ENCODE measurements around the gene SLC7A1. TPM values are rescaled to one million over a fixed set of nuclear protein-coding genes. Genes with fewer than 3 reads are reported as not detected.
A peak's percentile ranks its signal among the peaks of the same experiment; 100 is the strongest.

SLC7A1 gene
- total and polyA plus RNA-seq, 8 donors: 5.2 to 143 (median 32.9) TPM

DNA sequence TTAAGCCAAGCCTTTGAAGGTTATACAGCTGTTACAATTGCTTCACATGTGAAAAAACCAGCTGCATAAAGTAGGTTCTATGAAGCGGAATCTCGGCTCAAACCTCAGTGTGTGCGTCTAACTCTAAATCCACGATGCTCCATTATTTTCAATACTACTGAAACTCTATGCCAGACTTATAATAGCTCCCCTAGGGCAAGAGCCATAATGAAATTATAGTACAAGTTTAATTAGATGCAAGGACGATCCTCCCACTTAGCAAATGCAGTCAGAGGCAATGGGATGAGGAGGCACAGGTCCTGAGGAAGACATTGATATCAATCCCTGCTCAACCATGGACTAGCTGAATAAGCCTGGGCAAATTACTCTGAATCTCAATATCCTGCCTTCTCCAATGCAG is 31.1 kb downstream of the SLC7A1 start:
- Histone ChIP-seq H3K36me3 (no peaks in the 10 kb centered on the region), H3K4me1 (peaks cover 9 to 16% (median 11%) of the 10 kb centered on the region in 3 donors), H3K27me3 (no peaks in the 10 kb centered on the region), H3K27ac (no peak overlapping the region), H3K4me3 (no peak overlapping the region), H3K9me3 (no peaks in the 10 kb centered on the region)
- DNase-seq (no peak), FAIRE-seq (no peak), ATAC-seq (peak in 2 of 4 donors; percentile 16 to 37)
- intact Hi-C loops (cut with DNase I): no loop called here
- TF ChIP-seq, protein P1, sequence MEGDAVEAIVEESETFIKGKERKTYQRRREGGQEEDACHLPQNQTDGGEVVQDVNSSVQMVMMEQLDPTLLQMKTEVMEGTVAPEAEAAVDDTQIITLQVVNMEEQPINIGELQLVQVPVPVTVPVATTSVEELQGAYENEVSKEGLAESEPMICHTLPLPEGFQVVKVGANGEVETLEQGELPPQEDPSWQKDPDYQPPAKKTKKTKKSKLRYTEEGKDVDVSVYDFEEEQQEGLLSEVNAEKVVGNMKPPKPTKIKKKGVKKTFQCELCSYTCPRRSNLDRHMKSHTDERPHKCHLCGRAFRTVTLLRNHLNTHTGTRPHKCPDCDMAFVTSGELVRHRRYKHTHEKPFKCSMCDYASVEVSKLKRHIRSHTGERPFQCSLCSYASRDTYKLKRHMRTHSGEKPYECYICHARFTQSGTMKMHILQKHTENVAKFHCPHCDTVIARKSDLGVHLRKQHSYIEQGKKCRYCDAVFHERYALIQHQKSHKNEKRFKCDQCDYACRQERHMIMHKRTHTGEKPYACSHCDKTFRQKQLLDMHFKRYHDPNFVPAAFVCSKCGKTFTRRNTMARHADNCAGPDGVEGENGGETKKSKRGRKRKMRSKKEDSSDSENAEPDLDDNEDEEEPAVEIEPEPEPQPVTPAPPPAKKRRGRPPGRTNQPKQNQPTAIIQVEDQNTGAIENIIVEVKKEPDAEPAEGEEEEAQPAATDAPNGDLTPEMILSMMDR (IDR thresholded peaks at IDR 0.05): no peak
- WGBS, 2 donors: 49 to 58% methylated on average over 5 of the region's 5 CpGs

DNA sequence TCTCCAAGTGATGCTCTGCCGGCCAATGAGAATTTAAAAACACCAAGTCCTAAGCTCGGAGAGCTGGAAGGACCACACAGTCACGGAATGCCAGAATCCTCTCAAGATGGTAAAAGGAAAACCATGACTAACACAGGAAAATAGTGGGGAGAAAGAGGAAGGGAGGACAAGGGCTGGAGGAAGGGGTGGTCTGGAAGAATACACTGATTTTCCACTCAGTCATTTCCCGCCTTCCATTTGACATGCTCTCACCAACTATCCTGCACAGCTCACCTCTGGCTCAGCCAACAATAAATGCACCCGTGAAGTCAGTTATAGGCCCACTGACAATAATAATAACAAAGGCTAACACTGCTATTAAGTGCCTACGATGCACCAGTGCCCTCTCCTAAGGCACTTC is 31.5 kb downstream of the SLC7A1 start:
- intact Hi-C loops (cut with DNase I): no loop called here
- Histone ChIP-seq H3K27me3 (no peaks in the 10 kb centered on the region), H3K27ac (no peak overlapping the region), H3K36me3 (no peaks in the 10 kb centered on the region), H3K4me3 (no peak overlapping the region), H3K9me3 (no peaks in the 10 kb centered on the region), H3K4me1 (peaks cover 5 to 16% (median 8%) of the 10 kb centered on the region in 3 donors)
- 71 to 76% methylated on average over 6 of the region's 6 CpGs for WGBS, 2 donors
- TF ChIP-seq, protein P1 (IDR thresholded peaks at IDR 0.05): no peak
- DNase-seq (no peak), FAIRE-seq (no peak), ATAC-seq (no peak)

DNA sequence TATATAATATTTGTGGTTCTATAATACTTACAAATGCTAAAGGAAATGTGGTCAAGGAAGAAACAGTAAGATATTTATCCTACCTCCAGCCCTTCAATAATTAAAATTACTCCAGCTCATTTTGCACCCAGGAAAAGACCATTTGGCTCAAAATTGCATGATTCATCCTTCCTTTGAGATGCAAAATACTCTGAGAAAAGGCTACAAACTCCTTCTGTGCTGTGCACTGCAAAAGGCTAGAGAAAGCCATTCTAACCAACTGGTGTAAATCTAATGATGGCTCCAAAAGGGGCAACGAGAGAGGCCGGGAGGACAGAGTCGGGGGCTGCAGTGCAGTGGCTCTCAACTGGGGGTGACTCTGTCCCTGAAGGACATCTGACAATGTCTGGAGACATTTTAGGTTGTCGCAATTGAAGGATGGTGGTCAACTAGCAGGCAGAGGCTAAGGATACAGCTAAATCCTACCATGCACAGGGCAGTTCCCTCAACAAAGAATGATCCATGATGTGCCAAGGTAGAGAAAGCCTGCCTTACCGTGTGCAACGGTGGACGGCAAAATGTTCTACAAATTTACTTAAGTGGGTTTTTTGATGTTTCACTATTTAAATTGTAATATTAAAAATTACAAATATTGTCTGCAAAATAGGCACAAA is 32.6 kb downstream of the SLC7A1 start:
- no peak for ATAC-seq
- Histone ChIP-seq H3K36me3 (no peaks in the 10 kb centered on the region), H3K9me3 (no peaks in the 10 kb centered on the region), H3K4me3 (no peak overlapping the region), H3K27ac (no peak overlapping the region), H3K4me1 (peaks cover 4 to 16% (median 8%) of the 10 kb centered on the region in 3 donors), H3K27me3 (no peaks in the 10 kb centered on the region)
- DNase-seq: no peak
- intact Hi-C loops (cut with DNase I): no loop called here
- TF ChIP-seq, protein P1 (IDR thresholded peaks at IDR 0.05): no peak
- 90 to 95% methylated on average over 7 of the region's 7 CpGs for WGBS, 2 donors
- FAIRE-seq: no peak

DNA sequence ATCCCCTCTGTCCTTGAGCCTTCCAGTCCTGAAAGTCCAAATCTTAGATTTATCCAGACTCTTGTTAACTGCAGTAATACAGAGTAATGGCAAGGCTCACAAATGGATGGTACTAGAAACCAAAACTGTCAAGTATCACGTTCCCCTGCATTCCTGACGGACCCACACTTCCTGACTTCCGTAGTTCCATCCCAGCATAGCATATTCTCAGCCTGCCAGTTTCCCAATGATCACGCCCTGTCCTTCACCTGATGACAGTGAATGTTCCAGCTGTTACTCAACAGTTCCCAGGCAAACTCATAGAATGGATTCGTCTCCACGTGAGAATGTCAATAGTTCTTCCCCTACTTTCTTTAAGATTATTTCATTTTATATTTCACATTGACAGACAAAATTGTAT is 33.6 kb downstream of the SLC7A1 start:
- Histone ChIP-seq H3K27me3 (no peaks in the 10 kb centered on the region), H3K4me3 (no peak overlapping the region), H3K27ac (no peak overlapping the region), H3K9me3 (no peaks in the 10 kb centered on the region), H3K36me3 (no peaks in the 10 kb centered on the region), H3K4me1 (peaks cover 4 to 16% (median 8%) of the 10 kb centered on the region in 3 donors)
- intact Hi-C loops (cut with DNase I): no loop called here
- FAIRE-seq (no peak), DNase-seq (no peak), ATAC-seq (no peak)
- WGBS, 2 donors: 68 to 78% methylated on average over 6 of the region's 6 CpGs
- TF ChIP-seq, protein P1 (IDR thresholded peaks at IDR 0.05): no peak

- no peak for DNase-seq
- Histone ChIP-seq H3K4me3 (no peak overlapping the region), H3K36me3 (no peaks in the 10 kb centered on the region), H3K27me3 (no peaks in the 10 kb centered on the region), H3K9me3 (no peaks in the 10 kb centered on the region), H3K4me1 (no peaks in the 10 kb centered on the region), H3K27ac (no peak overlapping the region)
- ATAC-seq: no peak
- WGBS, 2 donors: 91 to 94% methylated on average over 3 of the region's 3 CpGs
- no peak for FAIRE-seq
- TF ChIP-seq, protein P1 (IDR thresholded peaks at IDR 0.05): no peak
- intact Hi-C loops (cut with DNase I): no loop called here
These were observed 38.7 kb downstream of the SLC7A1 start for GRCh38 chr13:29556742-29557141.
